Stimulated activated naive CD8-positive, alpha-beta T cell treated with anti-CD3 and anti-CD28 coated beads, Interleukin-15, Interleukin-2, amounts not matched to agents 100 ng/mL and 50 ng/mL, for 24 hours (primary cell): ENCODE measurements around the gene IMPG2.

Experiments used
- H3K27ac Mint-ChIP-seq: one replicate; pipeline ENCODE4 v1.8.0; 2021; ENCODE audit warnings: mild to moderate bottlenecking, mixed read lengths
- H3K27me3 Mint-ChIP-seq: one replicate; pipeline ENCODE4 v1.8.0; 2021; ENCODE audit warnings: mixed read lengths
- H3K36me3 Mint-ChIP-seq: one replicate; pipeline ENCODE4 v1.8.0; 2021; ENCODE audit warnings: low read depth, mixed read lengths
- H3K4me1 Mint-ChIP-seq: one replicate; pipeline ENCODE4 v1.8.0; 2021; ENCODE audit warnings: low read depth, mixed read lengths
- H3K4me3 Mint-ChIP-seq: one replicate; pipeline ENCODE4 v1.8.0; 2021; ENCODE audit warnings: mild to moderate bottlenecking, mixed read lengths
- H3K9me3 Mint-ChIP-seq: one replicate; pipeline ENCODE4 v1.8.0; 2021; ENCODE audit warnings: mixed read lengths

IMPG2 gene

GRCh38 chr3:101235048-101235447, 85.3 kb downstream of the IMPG2 start:
- H3K36me3 Mint-ChIP-seq, result no peaks in the 10 kb centered on the region
- no peak overlapping the region for H3K4me3 Mint-ChIP-seq
- H3K4me1 Mint-ChIP-seq, result no peaks in the 10 kb centered on the region

GRCh38 chr3:101230618-101231017, 89.8 kb downstream of the IMPG2 start:
- Mint-ChIP-seq H3K27me3 (no peaks in the 10 kb centered on the region), H3K36me3 (no peaks in the 10 kb centered on the region), H3K27ac (no peak overlapping the region), H3K4me1 (no peaks in the 10 kb centered on the region), H3K4me3 (no peak overlapping the region), H3K9me3 (no peaks in the 10 kb centered on the region)

More at GRCh38 chr3:101235048-101235447, 85.3 kb downstream of the IMPG2 start:
- Mint-ChIP-seq H3K9me3 (no peaks in the 10 kb centered on the region), H3K27ac (no peak overlapping the region), H3K27me3 (no peaks in the 10 kb centered on the region)

- Mint-ChIP-seq H3K36me3 (no peaks in the 10 kb centered on the region), H3K27ac (no peak overlapping the region), H3K9me3 (no peaks in the 10 kb centered on the region), H3K27me3 (no peaks in the 10 kb centered on the region), H3K4me3 (no peak overlapping the region), H3K4me1 (no peaks in the 10 kb centered on the region)
Observed at GRCh38 chr3:101229681-101230080, 90.7 kb downstream of the IMPG2 start.

GRCh38 chr3:101228441-101228840, 91.9 kb downstream of the IMPG2 start:
- Mint-ChIP-seq H3K4me1 (no peaks in the 10 kb centered on the region), H3K4me3 (no peak overlapping the region), H3K27ac (no peak overlapping the region)

GRCh38 chr3:101224739-101225138, 95.6 kb downstream of the IMPG2 start:
- Mint-ChIP-seq H3K27ac (no peak overlapping the region), H3K9me3 (peaks cover 8% of the 10 kb centered on the region), H3K36me3 (no peaks in the 10 kb centered on the region), H3K4me3 (no peak overlapping the region), H3K27me3 (no peaks in the 10 kb centered on the region), H3K4me1 (peaks cover 15% of the 10 kb centered on the region)

More at GRCh38 chr3:101228441-101228840, 91.9 kb downstream of the IMPG2 start:
- H3K27me3 Mint-ChIP-seq, result no peaks in the 10 kb centered on the region
- H3K36me3 Mint-ChIP-seq, result no peaks in the 10 kb centered on the region
- no peaks in the 10 kb centered on the region for H3K9me3 Mint-ChIP-seq

- peaks cover 14% of the 10 kb centered on the region for H3K9me3 Mint-ChIP-seq
- no peak overlapping the region for H3K27ac Mint-ChIP-seq
- no peak overlapping the region for H3K4me3 Mint-ChIP-seq
- H3K36me3 Mint-ChIP-seq, result peaks cover 4% of the 10 kb centered on the region
- no peaks in the 10 kb centered on the region for H3K27me3 Mint-ChIP-seq
- H3K4me1 Mint-ChIP-seq, result peaks cover 22% of the 10 kb centered on the region
Observed at GRCh38 chr3:101223016-101223415, 97.4 kb downstream of the IMPG2 start.

GRCh38 chr3:101219842-101220560, 100.4 kb downstream of the IMPG2 start:
- Mint-ChIP-seq H3K27ac (peak overlapping the region; percentile 77), H3K4me1 (peaks cover 22% of the 10 kb centered on the region), H3K4me3 (no peak overlapping the region), H3K27me3 (no peaks in the 10 kb centered on the region), H3K9me3 (peaks cover 14% of the 10 kb centered on the region), H3K36me3 (peaks cover 4% of the 10 kb centered on the region)

GRCh38 chr3:101217472-101218245, 102.7 kb downstream of the IMPG2 start:
- Mint-ChIP-seq H3K27ac (peak overlapping the region; percentile 50), H3K36me3 (peaks cover 10% of the 10 kb centered on the region), H3K4me1 (peaks cover 22% of the 10 kb centered on the region), H3K4me3 (peak overlapping the region; percentile 3), H3K9me3 (peaks cover 14% of the 10 kb centered on the region), H3K27me3 (no peaks in the 10 kb centered on the region)

GRCh38 chr3:101216710-101217465, 103.5 kb downstream of the IMPG2 start:
- Mint-ChIP-seq H3K4me1 (peaks cover 22% of the 10 kb centered on the region), H3K9me3 (peaks cover 14% of the 10 kb centered on the region), H3K27ac (peak overlapping the region; percentile 50), H3K36me3 (peaks cover 10% of the 10 kb centered on the region), H3K27me3 (no peaks in the 10 kb centered on the region), H3K4me3 (peak overlapping the region; percentile 3)

- Mint-ChIP-seq H3K4me1 (no peaks in the 10 kb centered on the region), H3K4me3 (no peak overlapping the region)
Observed at GRCh38 chr3:101212730-101213129, 107.6 kb downstream of the IMPG2 start.

GRCh38 chr3:101204246-101204645, 116.1 kb downstream of the IMPG2 start:
- H3K4me1 Mint-ChIP-seq, result no peaks in the 10 kb centered on the region
- no peaks in the 10 kb centered on the region for H3K9me3 Mint-ChIP-seq
- H3K36me3 Mint-ChIP-seq, result no peaks in the 10 kb centered on the region
- no peak overlapping the region for H3K4me3 Mint-ChIP-seq
- peaks cover 38% of the 10 kb centered on the region for H3K27me3 Mint-ChIP-seq
- no peak overlapping the region for H3K27ac Mint-ChIP-seq

More at GRCh38 chr3:101212730-101213129, 107.6 kb downstream of the IMPG2 start:
- H3K9me3 Mint-ChIP-seq, result no peaks in the 10 kb centered on the region
- peaks cover 3% of the 10 kb centered on the region for H3K27me3 Mint-ChIP-seq
- H3K27ac Mint-ChIP-seq, result no peak overlapping the region
- peaks cover 6% of the 10 kb centered on the region for H3K36me3 Mint-ChIP-seq

- peaks cover 38% of the 10 kb centered on the region for H3K27me3 Mint-ChIP-seq
- H3K36me3 Mint-ChIP-seq, result no peaks in the 10 kb centered on the region
- no peaks in the 10 kb centered on the region for H3K4me1 Mint-ChIP-seq
- H3K4me3 Mint-ChIP-seq, result no peak overlapping the region
- H3K9me3 Mint-ChIP-seq, result no peaks in the 10 kb centered on the region
- H3K27ac Mint-ChIP-seq, result no peak overlapping the region
Observed at GRCh38 chr3:101203411-101203810, 117.0 kb downstream of the IMPG2 start.

GRCh38 chr3:101202640-101203039, 117.7 kb downstream of the IMPG2 start:
- Mint-ChIP-seq H3K36me3 (no peaks in the 10 kb centered on the region), H3K27me3 (peaks cover 35% of the 10 kb centered on the region), H3K9me3 (no peaks in the 10 kb centered on the region), H3K4me1 (no peaks in the 10 kb centered on the region), H3K27ac (no peak overlapping the region), H3K4me3 (no peak overlapping the region)

- H3K4me1 Mint-ChIP-seq, result no peaks in the 10 kb centered on the region
- no peak overlapping the region for H3K27ac Mint-ChIP-seq
- H3K36me3 Mint-ChIP-seq, result no peaks in the 10 kb centered on the region
- no peaks in the 10 kb centered on the region for H3K9me3 Mint-ChIP-seq
- H3K4me3 Mint-ChIP-seq, result no peak overlapping the region
- peaks cover 39% of the 10 kb centered on the region for H3K27me3 Mint-ChIP-seq
Observed at GRCh38 chr3:101200461-101200860, 119.9 kb downstream of the IMPG2 start.
